ENCODE measurements around the gene C22orf31.

Gene C22orf31

DNA sequence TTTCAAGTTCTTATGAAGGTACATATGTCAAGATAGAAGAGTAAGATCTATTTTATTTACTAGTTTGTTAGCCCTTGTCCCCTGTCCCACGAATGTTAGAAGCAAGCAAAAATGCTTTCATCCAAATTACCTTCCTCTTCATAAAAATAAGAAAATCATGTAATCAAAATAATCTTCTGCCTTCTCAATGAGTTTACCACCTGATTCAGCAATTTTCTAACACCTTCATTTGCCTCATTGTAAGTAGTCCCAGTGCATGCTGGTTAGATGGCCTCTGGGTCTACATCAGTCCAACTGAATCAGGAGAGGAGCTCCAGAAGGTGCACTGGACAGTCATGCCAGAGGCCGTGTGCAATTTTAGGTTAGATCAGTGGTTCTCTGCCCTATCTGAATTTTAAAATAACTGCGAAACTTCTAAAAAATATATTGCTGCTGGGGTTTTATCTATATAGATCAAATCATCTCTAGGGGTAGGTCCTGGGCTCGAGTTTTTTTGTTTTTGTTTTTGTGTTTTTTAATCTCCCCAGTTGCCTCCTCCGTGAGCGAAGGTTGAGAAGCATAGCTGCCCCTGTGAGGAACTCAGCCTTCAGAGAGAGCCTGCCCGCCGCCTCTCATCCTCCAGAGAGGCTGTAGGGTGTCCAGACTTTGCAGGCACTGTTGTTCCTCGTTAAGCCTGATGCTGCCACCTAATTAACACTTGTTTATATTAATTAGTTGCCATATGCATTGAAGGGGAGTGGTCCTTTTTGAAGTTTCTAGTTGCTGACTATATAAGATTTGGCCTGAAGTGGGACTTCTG, 32.2 kb downstream of the C22orf31 start:
- no peak for DNase-seq (ENCODE audit: low read depth in 2 of 2)

DNA sequence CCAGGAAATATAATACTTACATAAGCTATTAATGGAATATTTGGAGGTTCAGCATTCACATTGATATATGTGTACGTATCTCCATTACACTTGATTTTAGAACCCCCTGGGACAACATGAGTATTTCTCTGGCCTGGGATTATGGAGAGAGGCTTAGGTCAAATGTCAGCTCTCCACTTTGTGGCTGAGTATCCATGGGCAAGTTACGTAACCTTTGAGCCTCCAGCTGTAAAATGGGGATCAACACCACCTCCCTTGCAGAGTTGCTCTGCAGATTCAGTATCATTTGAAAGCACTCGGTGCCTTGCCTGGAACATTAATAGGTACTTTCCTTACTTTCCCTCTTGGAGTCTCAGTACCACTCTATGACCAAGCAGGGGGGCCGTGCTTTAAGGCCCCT, 33.2 kb downstream of the C22orf31 start:
- DNase-seq (ENCODE audit: low read depth in 2 of 2) = no peak

DNA sequence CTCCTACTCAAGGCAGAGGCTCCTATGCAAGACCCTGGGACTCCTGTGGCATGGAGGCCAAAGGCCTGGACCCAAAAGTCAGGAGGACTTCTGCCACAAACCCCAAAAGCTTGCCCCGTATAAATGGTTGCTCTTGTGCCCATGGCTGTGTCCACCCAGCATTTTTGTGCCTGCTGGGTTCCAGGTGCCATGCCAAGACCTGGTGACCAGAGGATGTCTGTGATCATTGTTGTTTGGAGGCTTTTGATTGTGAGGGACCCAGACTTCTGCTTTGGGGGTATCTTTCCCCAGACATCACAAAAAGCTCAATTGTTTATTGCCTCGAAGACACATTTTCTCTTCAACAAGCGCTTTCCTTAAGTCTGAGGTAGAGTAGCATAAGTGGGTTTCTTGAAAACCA, 35.1 kb downstream of the C22orf31 start:
- DNase-seq (ENCODE audit: low read depth in 2 of 2) = no peak

DNA sequence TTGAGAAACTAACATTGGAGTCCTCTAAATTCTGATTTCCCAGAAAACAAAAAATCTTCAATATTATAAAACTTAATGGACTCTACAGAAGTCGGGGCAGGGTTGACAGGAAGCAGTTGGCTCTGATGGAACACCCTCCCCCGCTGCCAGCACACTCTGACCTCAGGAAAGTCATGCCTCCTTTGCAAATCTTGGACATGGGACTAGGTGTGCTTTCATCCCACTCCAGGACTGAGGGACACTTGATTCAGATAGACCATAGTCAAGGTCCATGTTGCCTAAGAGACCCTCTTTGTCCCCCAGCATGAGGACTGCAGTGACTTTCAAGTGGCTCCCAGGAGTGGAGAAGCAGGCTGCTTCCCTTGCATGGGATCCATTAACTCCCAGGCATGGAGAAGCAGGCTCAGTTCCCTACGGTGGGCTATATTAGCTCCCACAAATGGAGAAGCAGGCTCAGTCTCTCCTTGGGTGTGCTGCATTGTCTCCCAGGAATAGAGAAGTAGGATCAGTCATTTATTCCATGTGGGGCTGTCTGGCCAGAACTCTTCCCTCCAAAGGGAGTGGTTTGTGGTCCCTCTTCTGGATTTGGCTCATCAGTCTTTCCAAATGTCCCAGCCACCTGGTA, 38.3 kb downstream of the C22orf31 start:
- DNase-seq (ENCODE audit: low read depth in 2 of 2) = no peak

DNA sequence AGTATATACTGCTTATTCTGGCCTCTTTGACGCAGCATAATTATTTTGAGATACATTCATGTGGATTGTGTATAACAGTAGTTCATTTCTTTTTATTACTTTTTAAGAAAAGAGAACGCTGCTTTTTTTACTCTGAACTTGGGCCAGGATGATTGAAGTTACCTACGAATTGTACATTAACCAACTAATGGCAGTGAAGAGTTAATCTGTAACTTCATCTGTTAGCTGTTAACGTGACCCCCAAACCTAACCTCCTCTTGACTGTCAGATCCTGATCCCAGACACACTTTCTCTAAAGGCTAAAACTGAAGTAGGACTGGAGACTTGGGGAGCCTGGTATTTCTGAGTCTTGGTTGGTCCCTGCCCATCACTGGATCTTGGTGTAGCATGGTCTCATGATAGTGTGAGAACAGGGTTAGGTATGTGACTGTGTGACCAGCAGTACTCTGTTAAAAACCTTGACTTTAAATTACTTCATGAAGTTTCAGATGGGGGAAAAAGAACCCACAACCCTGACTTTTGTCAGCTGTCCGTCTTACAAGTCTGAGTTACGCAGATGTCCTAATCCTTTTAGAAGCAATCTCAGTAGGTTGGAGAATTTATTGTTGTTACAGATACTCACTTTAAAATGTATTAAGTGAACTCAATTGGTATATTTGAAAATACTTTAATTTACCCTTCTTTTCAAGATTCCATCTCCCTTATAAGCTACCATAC, 39.4 kb downstream of the C22orf31 start:
- no peak for DNase-seq (ENCODE audit: low read depth in 2 of 2)

DNA sequence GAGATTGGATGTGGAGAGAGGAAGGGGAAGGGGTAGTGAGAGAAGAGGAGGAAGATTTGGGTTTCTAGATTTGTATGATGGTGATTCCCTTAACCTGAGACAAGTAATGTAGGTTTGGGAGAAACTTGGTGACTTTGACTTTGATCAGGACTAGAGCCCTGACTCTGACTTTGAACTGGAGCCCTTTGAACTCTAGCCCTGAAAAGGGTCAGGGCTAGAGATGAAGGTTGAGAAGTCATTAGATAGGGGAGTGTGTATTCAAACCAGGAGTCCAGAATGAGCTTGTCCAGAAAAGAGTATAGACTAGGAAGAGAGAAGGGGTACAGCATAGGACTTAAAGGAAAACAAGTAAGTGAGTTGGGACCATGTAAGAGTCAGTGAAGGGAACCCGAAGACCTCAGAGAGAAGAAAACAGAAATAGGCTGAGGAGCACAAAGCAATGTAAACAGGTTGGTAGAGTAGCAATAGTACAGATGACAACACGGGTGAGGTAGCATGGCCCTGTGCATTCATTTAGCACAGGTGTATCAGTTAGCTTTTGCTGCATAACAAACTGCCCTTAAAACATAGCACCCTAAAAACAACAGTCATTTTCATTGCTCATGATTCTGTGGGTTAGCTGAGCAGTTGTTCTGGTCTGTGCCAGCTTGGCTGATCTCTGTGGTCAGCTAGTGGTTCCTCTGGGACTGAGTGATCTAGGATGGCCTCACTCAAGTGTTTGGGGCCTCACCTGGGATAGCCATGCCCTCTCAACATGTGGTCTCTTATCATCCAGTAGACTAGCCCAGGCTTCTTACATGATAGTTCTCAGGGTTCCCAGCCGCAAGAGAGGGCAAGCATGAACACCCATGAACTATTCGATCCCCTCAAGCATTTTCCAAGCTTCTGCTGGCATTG, 43.1 kb downstream of the C22orf31 start:
- DNase-seq (ENCODE audit: low read depth in 2 of 2) = no peak

DNA sequence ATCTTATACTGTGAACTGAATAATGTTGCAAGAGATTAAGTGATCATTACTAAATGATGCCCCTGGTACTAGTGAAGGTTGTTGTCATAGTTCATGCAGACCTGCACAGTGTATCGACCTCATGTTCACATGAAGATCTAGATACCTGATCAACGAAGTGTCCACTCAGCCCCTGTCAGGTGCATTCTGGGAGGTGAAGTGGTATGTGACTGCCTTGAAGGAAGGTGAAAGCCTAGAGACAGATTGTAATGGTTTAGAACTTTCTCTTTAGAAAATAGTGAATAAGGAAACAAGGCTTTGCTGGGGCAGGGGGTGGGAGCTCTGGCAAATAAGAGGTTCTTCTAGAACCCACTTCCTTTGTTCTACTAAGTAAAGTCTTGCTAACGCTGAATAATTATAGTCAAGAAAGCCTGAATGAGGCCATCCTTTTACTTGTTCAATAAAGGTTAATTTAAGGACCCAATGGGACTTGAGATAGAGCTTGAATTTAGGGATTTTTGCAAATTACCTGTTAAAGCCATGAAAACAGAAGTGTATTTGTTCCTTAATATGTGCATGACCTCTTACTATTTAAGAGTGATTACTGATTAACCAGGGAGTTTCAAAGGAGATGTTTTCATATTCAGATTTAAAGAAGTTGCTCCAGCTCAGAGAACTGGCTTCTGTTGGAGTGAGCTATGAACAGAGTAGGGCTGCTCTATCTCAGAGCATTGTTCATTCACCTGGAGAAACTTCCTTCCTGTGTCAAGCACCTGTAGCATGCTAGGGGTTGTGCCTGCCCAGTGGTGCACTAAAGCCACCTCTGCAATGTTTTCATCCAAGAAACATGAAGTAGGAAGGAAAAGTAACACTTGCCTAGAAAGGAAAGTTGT, 45.3 kb downstream of the C22orf31 start:
- DNase-seq (ENCODE audit: low read depth in 2 of 2) = no peak

DNA sequence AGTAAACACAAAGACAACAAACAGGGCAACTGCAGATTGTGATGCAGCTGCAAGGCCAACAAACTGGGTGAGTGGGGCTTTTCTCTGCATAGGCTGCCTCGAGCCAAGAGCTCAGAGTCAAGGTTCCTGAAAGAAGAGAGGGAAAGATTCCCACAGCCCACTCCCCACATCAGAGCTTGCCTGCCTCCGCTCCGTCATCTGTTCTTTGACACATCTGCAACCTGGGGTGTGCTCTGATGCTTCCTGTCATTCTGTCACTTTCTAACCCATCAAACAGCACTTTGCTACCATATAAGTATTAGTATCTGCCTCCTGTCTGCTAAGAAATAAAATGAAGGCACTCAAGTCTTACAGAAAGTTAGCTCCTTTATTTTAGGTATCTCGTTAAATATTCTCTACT, 46.9 kb downstream of the C22orf31 start:
- DNase-seq (ENCODE audit: low read depth in 2 of 2) = no peak

DNA sequence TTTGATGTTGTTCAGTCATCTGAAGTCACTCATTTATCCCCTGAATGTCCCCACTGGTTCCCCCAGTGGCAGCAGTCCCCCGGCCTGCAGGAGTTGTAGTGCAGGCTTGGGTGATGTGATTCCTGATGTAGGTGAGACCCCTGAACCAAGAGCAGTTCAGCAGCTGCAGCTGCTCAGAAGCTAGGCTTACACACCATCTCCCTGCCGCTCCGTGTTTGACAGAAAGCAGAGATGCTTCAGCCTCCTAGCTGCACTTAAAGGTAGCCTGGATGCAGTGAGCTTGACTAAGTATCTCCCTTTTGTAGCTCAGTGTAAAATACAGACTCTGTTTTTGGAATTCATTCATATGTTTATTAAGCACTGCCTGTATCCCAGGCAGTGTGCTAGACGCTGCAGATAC, 47.3 kb downstream of the C22orf31 start:
- no peak for DNase-seq (ENCODE audit: low read depth in 2 of 2)

DNA sequence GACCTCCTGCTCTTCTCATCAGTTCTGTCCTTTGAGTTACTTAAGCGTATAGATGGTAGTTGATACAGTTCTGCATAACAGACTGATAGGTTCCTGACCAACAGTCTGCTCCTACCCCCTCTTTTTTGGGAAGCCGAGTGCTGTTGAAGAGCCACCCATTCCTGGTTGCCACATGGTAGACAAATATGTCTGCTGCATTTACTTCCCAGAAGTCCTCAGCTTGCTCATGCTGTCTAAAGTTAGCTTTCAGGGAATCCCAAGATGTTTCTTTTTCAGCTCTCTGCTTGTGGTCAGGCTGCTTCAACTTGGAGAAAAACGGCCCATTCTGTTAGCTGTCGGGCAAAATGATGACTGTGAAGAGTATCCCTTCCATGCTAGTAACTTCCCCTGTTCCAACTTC, 48.7 kb downstream of the C22orf31 start:
- DNase-seq (ENCODE audit: low read depth in 2 of 2) = no peak

DNA sequence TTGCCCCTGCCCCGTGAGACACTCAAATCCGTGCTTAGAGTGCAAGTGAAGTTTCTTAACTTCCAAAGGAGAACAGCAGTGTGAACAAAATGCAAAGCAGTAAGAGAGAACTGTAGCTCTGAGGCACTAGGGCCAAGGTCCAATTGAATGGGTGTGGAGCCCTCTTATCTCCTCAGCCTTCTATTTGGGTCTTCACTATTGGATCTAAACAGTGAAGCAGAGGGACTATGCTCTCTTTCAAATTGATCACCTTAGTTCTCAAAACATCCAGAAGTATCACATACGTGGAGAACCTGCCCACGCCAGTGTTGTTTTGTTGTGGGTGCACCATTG, 49.6 kb downstream of the C22orf31 start:
- DNase-seq (ENCODE audit: low read depth in 2 of 2) = no peak

DNA sequence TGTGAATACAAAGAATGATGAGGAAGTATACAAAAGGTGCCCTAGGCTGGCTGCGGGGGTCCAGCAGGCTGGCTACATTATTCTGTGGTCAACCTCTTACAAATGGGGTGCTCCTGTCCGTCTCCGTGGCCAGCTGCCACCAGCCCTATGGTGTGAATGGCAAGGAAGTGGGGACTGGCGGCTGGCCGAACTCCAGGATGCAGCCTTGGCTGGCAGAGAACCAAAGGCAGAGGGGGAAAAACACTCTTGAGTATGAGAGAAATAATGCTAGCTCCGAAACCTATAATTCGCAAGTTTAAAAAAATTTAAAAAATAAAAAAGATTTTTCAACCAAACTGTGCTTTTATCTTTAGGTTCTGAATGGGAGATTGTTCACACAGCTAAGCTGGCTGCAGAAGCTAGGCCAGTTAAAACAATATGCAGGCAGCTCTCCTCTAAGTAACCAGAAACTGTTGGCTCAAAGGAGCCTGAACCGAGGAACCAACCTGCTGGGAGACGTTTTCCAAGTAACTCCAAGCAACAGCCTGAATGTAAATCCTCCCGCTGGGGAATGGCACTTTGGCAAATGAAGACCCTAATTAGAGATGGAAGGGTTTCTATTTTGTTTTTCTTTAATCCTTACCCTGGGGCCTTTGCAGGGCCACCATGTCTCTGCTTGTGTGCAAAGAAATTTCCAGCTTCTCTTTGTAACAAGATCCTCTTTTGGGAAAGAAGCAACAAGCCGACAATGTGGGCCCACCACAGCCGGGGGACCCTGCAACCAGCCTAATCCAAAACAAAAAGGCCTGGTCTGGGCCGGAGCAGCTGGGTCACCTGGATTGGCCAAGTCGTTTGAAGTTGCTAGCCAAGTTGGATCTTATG, 50.2 kb downstream of the C22orf31 start:
- no peak for DNase-seq (ENCODE audit: low read depth in 2 of 2)

DNA sequence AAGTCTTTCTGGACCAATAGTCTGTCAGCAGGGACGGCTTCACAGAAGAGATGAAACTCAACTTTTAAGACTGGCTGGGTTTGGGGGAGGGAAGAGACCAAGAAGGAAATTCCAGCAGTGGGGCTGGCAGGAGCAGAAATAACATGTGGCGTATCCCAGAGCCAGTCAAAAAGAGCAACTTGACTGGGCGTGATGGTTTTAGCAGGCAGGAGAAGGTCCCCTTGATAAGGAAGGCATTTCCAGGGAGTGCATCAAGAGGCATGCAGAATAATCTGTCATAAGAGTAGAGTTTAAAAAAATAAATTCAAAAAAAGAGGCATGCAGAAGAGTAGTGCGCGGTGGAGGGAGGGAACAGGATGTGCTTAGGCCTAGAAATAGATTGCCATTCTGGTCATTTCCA, 52.5 kb downstream of the C22orf31 start:
- DNase-seq (ENCODE audit: low read depth in 2 of 2) = no peak

Data from stimulated activated CD4-positive, alpha-beta T cell treated with anti-CD3 and anti-CD28 coated beads, Interleukin-4, amount 100 ng/mL, for 48 hours (primary cell).